ENCODE results near the gene ASTL.
"Not testable (repeated sequence)": the region's sequence is repeated elsewhere in the genome, so short reads cannot be mapped to it uniquely, and the experiment has no call there.

Gene ASTL

DNA sequence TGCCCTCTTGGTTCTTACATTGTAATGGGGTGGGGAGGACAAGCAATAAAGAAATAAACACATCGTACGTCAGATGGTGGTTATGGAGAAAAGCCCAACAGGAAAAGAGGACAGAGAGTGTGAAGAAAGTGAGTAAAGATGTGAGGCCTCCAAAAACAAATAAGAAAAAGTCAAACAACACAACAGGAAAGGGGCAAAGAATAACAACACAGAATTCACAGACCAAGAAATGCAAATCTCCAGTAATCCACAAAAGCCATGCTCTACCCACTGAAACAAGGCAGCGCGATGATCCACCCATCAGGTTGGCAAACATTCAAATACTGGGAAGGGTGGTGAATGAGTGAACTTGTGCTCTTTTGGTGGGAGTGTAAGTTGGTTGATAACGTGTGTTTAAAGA, 23.6 kb upstream of the ASTL start:
- H3K36me3 ChIP-seq (ENCODE audit: control insufficient read depth in 2 of 2, insufficient read depth in 1 of 2, low read length in 2 of 2), result no peaks in the 10 kb centered on the region
- ChIA-PET CTCF (interaction anchor here (2.5 kb wide), 1 partner anchor 13 kb away, joined by 15 read pairs; no protein-coding TSS in a partner anchor), POLR2A (no interaction called here)
- H3K4me1 ChIP-seq (ENCODE audit: control insufficient read depth, insufficient read depth, low read length), result no peaks in the 10 kb centered on the region
- H3K9me3 ChIP-seq (ENCODE audit: control insufficient read depth, insufficient read depth, low read depth, low read length), result no peaks in the 10 kb centered on the region
- H3K27ac ChIP-seq (ENCODE audit: extremely low read depth, low read depth, low read length), result no peak overlapping the region
- no peak for TF ChIP-seq ZNF777 (tag by site-specific recombination; IDR thresholded peaks at IDR 0.05; ENCODE audit: borderline replicate concordance)
- TF ChIP-seq, protein P1, sequence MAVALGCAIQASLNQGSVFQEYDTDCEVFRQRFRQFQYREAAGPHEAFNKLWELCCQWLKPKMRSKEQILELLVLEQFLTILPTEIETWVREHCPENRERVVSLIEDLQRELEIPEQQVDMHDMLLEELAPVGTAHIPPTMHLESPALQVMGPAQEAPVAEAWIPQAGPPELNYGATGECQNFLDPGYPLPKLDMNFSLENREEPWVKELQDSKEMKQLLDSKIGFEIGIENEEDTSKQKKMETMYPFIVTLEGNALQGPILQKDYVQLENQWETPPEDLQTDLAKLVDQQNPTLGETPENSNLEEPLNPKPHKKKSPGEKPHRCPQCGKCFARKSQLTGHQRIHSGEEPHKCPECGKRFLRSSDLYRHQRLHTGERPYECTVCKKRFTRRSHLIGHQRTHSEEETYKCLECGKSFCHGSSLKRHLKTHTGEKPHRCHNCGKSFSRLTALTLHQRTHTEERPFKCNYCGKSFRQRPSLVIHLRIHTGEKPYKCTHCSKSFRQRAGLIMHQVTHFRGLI (tag by site-specific recombination; IDR thresholded peaks at IDR 0.05), result peak; percentile 61
- no peak overlapping the region for H3K4me3 ChIP-seq (ENCODE audit: low read depth, low read length)

DNA sequence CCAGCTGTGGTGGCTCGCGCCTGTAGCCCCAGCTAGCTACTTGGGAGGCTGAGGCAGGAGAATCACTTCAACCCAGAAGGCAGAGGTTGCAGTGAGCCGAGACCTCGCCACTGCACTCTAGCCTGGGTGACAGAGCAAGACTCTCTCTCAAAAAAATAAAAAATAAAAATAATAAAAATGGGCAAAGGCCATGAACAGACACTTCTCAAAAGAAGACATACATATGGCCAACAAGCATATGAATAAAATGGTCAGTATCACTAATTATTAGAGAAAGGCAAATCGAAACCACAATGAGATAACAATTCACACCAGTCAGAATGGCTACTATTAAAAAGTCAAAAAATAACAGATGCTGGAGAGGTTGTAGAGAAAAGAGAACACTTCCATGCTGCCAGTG, 22.1 kb upstream of the ASTL start:
- H3K36me3 ChIP-seq (ENCODE audit: control insufficient read depth in 2 of 2, insufficient read depth in 1 of 2, low read length in 2 of 2); POLR2A ChIA-PET; H3K9me3 ChIP-seq (ENCODE audit: control insufficient read depth, insufficient read depth, low read depth, low read length); H3K27ac ChIP-seq (ENCODE audit: extremely low read depth, low read depth, low read length); H3K4me1 ChIP-seq (ENCODE audit: control insufficient read depth, insufficient read depth, low read length); H3K4me3 ChIP-seq (ENCODE audit: low read depth, low read length): not testable (repeated sequence)
- CTCF ChIA-PET, result interaction anchor here (1.1 kb wide), 1 partner anchor 14 kb away, joined by 4 read pairs; no protein-coding TSS in a partner anchor

DNA sequence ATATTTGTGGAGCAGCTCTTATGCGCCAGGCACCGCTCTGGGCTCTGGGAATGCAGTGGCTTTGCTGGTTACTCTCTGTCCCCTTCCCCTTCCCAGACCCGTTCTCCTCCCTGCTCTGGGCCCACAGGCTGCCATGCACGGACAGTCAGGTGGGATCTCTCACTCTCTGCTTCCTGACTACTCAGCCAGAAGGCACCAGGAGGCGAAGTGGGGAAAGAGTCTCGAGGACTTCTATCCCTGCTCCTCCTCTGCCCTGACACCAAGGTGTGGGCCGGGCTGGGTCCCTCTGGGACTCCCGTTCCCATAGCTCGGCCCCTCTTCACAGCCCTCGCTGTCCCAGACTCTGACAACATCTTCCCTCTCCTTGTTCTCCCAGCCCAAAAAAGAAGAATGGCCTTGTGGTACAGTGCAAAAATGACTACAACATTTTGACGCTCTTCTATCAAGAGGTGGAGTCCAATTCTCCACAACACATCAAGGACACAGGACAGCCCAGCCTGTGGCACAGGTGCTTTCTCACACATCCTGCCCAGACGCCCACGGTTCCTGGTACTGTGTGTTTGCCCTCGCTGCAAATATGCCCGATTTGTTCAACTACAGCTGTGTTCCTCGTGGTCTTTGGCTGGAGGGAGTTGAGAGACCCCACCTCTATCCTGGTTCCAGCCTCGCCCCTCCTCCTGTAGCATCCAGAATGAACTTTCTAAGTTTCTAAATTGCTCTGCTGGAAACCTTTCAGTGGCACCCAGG, 21.0 kb upstream of the ASTL start:
- H3K27ac ChIP-seq (ENCODE audit: extremely low read depth, low read depth, low read length), result no peak overlapping the region
- H3K4me3 ChIP-seq (ENCODE audit: low read depth, low read length), result no peak overlapping the region
- H3K36me3 ChIP-seq (ENCODE audit: control insufficient read depth in 2 of 2, insufficient read depth in 1 of 2, low read length in 2 of 2), result no peaks in the 10 kb centered on the region
- no peaks in the 10 kb centered on the region for H3K4me1 ChIP-seq (ENCODE audit: control insufficient read depth, insufficient read depth, low read length)
- H3K9me3 ChIP-seq (ENCODE audit: control insufficient read depth, insufficient read depth, low read depth, low read length), result no peaks in the 10 kb centered on the region
- ChIA-PET CTCF (interaction anchor here (1.0 kb wide), 1 partner anchor 167 kb away, joined by 5 read pairs; no protein-coding TSS in a partner anchor), POLR2A (no interaction called here)
- TF ChIP-seq ZNF830 (tag by site-specific recombination; IDR thresholded peaks at IDR 0.05; ENCODE audit: low read depth) (no peak), ZNF404 (tag by site-specific recombination; IDR thresholded peaks at IDR 0.05) (no peak), ZNF202 (tag by site-specific recombination; IDR thresholded peaks at IDR 0.05; ENCODE audit: borderline replicate concordance) (no peak), ZNF501 (tag by site-specific recombination; IDR thresholded peaks at IDR 0.05) (no peak), ZNF302 (tag by site-specific recombination; IDR thresholded peaks at IDR 0.05; ENCODE audit: low read depth) (no peak), BCL11A (tag by site-specific recombination; IDR thresholded peaks at IDR 0.05; ENCODE audit: low read depth) (no peak), ZNF138 (tag by site-specific recombination; IDR thresholded peaks at IDR 0.05; ENCODE audit: borderline replicate concordance) (no peak), ZNF2 (tag by site-specific recombination; IDR thresholded peaks at IDR 0.05) (no peak)
- TF ChIP-seq, protein P2, sequence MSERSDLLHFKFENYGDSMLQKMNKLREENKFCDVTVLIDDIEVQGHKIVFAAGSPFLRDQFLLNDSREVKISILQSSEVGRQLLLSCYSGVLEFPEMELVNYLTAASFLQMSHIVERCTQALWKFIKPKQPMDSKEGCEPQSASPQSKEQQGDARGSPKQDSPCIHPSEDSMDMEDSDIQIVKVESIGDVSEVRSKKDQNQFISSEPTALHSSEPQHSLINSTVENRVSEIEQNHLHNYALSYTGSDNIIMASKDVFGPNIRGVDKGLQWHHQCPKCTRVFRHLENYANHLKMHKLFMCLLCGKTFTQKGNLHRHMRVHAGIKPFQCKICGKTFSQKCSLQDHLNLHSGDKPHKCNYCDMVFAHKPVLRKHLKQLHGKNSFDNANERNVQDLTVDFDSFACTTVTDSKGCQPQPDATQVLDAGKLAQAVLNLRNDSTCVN (tag by site-specific recombination; optimal IDR thresholded peaks at IDR 0.05), result no peak
- TF ChIP-seq, protein P3, sequence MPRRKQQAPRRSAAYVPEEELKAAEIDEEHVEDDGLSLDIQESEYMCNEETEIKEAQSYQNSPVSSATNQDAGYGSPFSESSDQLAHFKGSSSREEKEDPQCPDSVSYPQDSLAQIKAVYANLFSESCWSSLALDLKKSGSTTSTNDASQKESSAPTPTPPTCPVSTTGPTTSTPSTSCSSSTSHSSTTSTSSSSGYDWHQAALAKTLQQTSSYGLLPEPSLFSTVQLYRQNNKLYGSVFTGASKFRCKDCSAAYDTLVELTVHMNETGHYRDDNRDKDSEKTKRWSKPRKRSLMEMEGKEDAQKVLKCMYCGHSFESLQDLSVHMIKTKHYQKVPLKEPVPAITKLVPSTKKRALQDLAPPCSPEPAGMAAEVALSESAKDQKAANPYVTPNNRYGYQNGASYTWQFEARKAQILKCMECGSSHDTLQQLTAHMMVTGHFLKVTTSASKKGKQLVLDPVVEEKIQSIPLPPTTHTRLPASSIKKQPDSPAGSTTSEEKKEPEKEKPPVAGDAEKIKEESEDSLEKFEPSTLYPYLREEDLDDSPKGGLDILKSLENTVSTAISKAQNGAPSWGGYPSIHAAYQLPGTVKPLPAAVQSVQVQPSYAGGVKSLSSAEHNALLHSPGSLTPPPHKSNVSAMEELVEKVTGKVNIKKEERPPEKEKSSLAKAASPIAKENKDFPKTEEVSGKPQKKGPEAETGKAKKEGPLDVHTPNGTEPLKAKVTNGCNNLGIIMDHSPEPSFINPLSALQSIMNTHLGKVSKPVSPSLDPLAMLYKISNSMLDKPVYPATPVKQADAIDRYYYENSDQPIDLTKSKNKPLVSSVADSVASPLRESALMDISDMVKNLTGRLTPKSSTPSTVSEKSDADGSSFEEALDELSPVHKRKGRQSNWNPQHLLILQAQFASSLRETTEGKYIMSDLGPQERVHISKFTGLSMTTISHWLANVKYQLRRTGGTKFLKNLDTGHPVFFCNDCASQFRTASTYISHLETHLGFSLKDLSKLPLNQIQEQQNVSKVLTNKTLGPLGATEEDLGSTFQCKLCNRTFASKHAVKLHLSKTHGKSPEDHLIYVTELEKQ (tag by site-specific recombination; IDR thresholded peaks at IDR 0.05; ENCODE audit: borderline replicate concordance), result no peak
- TF ChIP-seq, protein P4, sequence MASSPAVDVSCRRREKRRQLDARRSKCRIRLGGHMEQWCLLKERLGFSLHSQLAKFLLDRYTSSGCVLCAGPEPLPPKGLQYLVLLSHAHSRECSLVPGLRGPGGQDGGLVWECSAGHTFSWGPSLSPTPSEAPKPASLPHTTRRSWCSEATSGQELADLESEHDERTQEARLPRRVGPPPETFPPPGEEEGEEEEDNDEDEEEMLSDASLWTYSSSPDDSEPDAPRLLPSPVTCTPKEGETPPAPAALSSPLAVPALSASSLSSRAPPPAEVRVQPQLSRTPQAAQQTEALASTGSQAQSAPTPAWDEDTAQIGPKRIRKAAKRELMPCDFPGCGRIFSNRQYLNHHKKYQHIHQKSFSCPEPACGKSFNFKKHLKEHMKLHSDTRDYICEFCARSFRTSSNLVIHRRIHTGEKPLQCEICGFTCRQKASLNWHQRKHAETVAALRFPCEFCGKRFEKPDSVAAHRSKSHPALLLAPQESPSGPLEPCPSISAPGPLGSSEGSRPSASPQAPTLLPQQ (tag by site-specific recombination; IDR thresholded peaks at IDR 0.05), result no peak
- TF ChIP-seq, protein P5, sequence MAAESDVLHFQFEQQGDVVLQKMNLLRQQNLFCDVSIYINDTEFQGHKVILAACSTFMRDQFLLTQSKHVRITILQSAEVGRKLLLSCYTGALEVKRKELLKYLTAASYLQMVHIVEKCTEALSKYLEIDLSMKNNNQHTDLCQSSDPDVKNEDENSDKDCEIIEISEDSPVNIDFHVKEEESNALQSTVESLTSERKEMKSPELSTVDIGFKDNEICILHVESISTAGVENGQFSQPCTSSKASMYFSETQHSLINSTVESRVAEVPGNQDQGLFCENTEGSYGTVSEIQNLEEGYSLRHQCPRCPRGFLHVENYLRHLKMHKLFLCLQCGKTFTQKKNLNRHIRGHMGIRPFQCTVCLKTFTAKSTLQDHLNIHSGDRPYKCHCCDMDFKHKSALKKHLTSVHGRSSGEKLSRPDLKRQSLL (tag by site-specific recombination; IDR thresholded peaks at IDR 0.05), result no peak
- TF ChIP-seq, protein P6, sequence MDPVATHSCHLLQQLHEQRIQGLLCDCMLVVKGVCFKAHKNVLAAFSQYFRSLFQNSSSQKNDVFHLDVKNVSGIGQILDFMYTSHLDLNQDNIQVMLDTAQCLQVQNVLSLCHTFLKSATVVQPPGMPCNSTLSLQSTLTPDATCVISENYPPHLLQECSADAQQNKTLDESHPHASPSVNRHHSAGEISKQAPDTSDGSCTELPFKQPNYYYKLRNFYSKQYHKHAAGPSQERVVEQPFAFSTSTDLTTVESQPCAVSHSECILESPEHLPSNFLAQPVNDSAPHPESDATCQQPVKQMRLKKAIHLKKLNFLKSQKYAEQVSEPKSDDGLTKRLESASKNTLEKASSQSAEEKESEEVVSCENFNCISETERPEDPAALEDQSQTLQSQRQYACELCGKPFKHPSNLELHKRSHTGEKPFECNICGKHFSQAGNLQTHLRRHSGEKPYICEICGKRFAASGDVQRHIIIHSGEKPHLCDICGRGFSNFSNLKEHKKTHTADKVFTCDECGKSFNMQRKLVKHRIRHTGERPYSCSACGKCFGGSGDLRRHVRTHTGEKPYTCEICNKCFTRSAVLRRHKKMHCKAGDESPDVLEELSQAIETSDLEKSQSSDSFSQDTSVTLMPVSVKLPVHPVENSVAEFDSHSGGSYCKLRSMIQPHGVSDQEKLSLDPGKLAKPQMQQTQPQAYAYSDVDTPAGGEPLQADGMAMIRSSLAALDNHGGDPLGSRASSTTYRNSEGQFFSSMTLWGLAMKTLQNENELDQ (tag by site-specific recombination; IDR thresholded peaks at IDR 0.05; ENCODE audit: low read depth), result no peak
- TF ChIP-seq, protein P7, sequence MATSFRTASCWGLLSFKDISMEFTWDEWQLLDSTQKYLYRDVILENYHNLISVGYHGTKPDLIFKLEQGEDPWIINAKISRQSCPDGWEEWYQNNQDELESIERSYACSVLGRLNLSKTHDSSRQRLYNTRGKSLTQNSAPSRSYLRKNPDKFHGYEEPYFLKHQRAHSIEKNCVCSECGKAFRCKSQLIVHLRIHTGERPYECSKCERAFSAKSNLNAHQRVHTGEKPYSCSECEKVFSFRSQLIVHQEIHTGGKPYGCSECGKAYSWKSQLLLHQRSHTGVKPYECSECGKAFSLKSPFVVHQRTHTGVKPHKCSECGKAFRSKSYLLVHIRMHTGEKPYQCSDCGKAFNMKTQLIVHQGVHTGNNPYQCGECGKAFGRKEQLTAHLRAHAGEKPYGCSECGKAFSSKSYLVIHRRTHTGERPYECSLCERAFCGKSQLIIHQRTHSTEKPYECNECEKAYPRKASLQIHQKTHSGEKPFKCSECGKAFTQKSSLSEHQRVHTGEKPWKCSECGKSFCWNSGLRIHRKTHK (tag by site-specific recombination; IDR thresholded peaks at IDR 0.05), result no peak

Data from HEK293 (cell line).